Middle frontal gyrus (tissue), 1 donor: ENCODE data around the gene PODN.

Experiments
- DNase-seq: peaks from one replicate; pipeline ENCODE4 v3.0.0-alpha.2; 2015; ENCODE audit warnings: low spot score; ENCODE audit errors: extremely low spot score

PODN gene

GRCh38 chr1:53130598-53130877, 68.5 kb downstream of the PODN start:
- DNase-seq, result no peak

GRCh38 chr1:53130878-53131589, 69.0 kb downstream of the PODN start:
- no peak for DNase-seq

- no peak for DNase-seq
Observed at GRCh38 chr1:53131590-53131938, 69.6 kb downstream of the PODN start.

- DNase-seq, result no peak
Observed at GRCh38 chr1:53132176-53132575, 70.2 kb downstream of the PODN start.

GRCh38 chr1:53133261-53134041, 71.4 kb downstream of the PODN start:
- DNase-seq, result no peak

- DNase-seq, result no peak
Observed at GRCh38 chr1:53134042-53134485, 72.1 kb downstream of the PODN start.
